Hypothalamus (tissue), 51 donors: ENCODE measurements around the gene VPS26C.

Source experiments
- DNase-seq, 51 donors: peaks; one replicate each; lab custom pipeline; 2025; lab: John Stamatoyannopoulos, UW

The VPS26C gene

GRCh38 chr21:37207441-37208009 lies 59.6 kb downstream of the VPS26C start:
- DNase-seq = peak in 18 of 51 donors; percentile 5 to 70 (median 32)

GRCh38 chr21:37206496-37206895 lies 60.6 kb downstream of the VPS26C start:
- DNase-seq = no peak

- DNase-seq = no peak
Measured at GRCh38 chr21:37204580-37204979, 62.6 kb downstream of the VPS26C start.

GRCh38 chr21:37202221-37203110 lies 64.7 kb downstream of the VPS26C start:
- no peak for DNase-seq

- no peak for DNase-seq
Measured at GRCh38 chr21:37200641-37201480, 66.3 kb downstream of the VPS26C start.

GRCh38 chr21:37199057-37199924 lies 67.8 kb downstream of the VPS26C start:
- DNase-seq = peak in 1 of 51 donors; percentile 12

- DNase-seq = no peak
Measured at GRCh38 chr21:37197746-37198145, 69.4 kb downstream of the VPS26C start.

GRCh38 chr21:37196847-37197246 lies 70.3 kb downstream of the VPS26C start:
- DNase-seq = no peak

GRCh38 chr21:37195610-37196009 lies 71.5 kb downstream of the VPS26C start:
- no peak for DNase-seq

- DNase-seq = no peak
Measured at GRCh38 chr21:37195059-37195458, 72.1 kb downstream of the VPS26C start.

- no peak for DNase-seq
Measured at GRCh38 chr21:37193676-37194075, 73.5 kb downstream of the VPS26C start.

GRCh38 chr21:37193006-37193405 lies 74.1 kb downstream of the VPS26C start:
- DNase-seq = no peak

GRCh38 chr21:37192019-37192418 lies 75.1 kb downstream of the VPS26C start:
- DNase-seq = no peak

- no peak for DNase-seq
Measured at GRCh38 chr21:37188825-37189224, 78.3 kb downstream of the VPS26C start.

- no peak for DNase-seq
Measured at GRCh38 chr21:37186983-37187382, 80.2 kb downstream of the VPS26C start.

GRCh38 chr21:37184784-37185593 lies 82.1 kb downstream of the VPS26C start:
- DNase-seq = no peak

GRCh38 chr21:37183749-37184148 lies 83.4 kb downstream of the VPS26C start:
- DNase-seq = no peak

- DNase-seq = no peak
Measured at GRCh38 chr21:37182222-37182621, 84.9 kb downstream of the VPS26C start.

GRCh38 chr21:37181059-37181458 lies 86.1 kb downstream of the VPS26C start:
- DNase-seq = no peak
